ENCODE results near the gene CDH4. TPM values are rescaled to one million over a fixed set of nuclear protein-coding genes. Genes with fewer than 3 reads are reported as not detected.

CDH4 gene
- total and polyA plus RNA-seq, 2 of the 4 experiments (the other 2 are of a cell fraction): 1.6 to 3.5 TPM

GRCh38 chr20:61623451-61623850, 371.4 kb downstream of the CDH4 start:
- no peak overlapping the region for H3K4me2 ChIP-seq (ENCODE audit: low read depth, low read length)
- intact Hi-C loops (cut with micrococcal nuclease): no loop called here
- CTCF ChIA-PET: no interaction called here

More at GRCh38 chr20:61623451-61623850, 371.4 kb downstream of the CDH4 start:
- no peaks in the 10 kb centered on the region for H3K9me3 ChIP-seq (ENCODE audit: control insufficient read depth, insufficient read depth, low read length)
- no peaks in the 10 kb centered on the region; the same call in 1 of the 2 replicates for H3K27me3 ChIP-seq (ENCODE audit: control insufficient read depth, insufficient read depth, low read length)
- H2BK20ac ChIP-seq (ENCODE audit: low read depth, low read length): no peak overlapping the region
- H3K4me3 ChIP-seq (ENCODE audit: insufficient read depth, low read depth, low read length): no peak overlapping the region
- no peak overlapping the region for H4K8ac ChIP-seq (ENCODE audit: low read depth in 2 of 2, low read length in 2 of 2)
- no peak overlapping the region for H3K9ac ChIP-seq (ENCODE audit: low read depth, low read length)
- H3K36me3 ChIP-seq (ENCODE audit: control insufficient read depth, insufficient read depth, low read length): no peaks in the 10 kb centered on the region
- WGBS, 2 experiments (ENCODE audit: extremely low coverage in 2 of 2, insufficient read length in 1 of 2): 81% methylated on average over 8 of the region's 11 CpGs; no CpG with 5 or more reads in 1 of the 2 experiments
- no peaks in the 10 kb centered on the region for H4K20me1 ChIP-seq (ENCODE audit: insufficient read depth, low read length)
- H2AFZ ChIP-seq (replicated peaks; ENCODE audit: low read length, poor library complexity): no peak overlapping the region
- H3K9me1 ChIP-seq (ENCODE audit: insufficient read depth, low read length): no peaks in the 10 kb centered on the region
- no peak overlapping the region for H3K56ac ChIP-seq (ENCODE audit: extremely low read depth, insufficient read depth, low read length)
- no peak overlapping the region for H4K5ac ChIP-seq (ENCODE audit: low read depth, low read length)
- POLR2A ChIA-PET (ENCODE audit: unreplicated experiment): no interaction called here
- no peak overlapping the region for H3K27ac ChIP-seq (ENCODE audit: insufficient read depth, low read length)
- no peak overlapping the region for H2BK120ac ChIP-seq (ENCODE audit: low read depth, low read length)
- no peak overlapping the region for H2BK15ac ChIP-seq (ENCODE audit: low read depth, low read length)
- DNase-seq (no peak), ATAC-seq (ENCODE audit: low read depth) (no peak)
- H3K79me1 ChIP-seq (ENCODE audit: low read depth in 1 of 2, low read length in 2 of 2): no peaks in the 10 kb centered on the region
- no TSS peak for BruUV-seq (replicated peaks)
- H3K23ac ChIP-seq (ENCODE audit: low read depth, low read length): no peak overlapping the region
- no peak overlapping the region for H3K14ac ChIP-seq (replicated peaks; ENCODE audit: low read depth, low read length)
- in situ Hi-C loops (cut with MboI; ENCODE audit: low sequenced_read_pairs) (no loop called here), dilution Hi-C loops (cut with HindIII; ENCODE audit: low sequenced_read_pairs, unreplicated experiment) (no loop called here)
- no peak overlapping the region for H2BK5ac ChIP-seq (ENCODE audit: low read depth, low read length, poor library complexity, severe bottlenecking)
- no peaks in the 10 kb centered on the region for H3K4me1 ChIP-seq (ENCODE audit: control insufficient read depth, insufficient read depth, low read length)
- no peak overlapping the region for H3K18ac ChIP-seq (ENCODE audit: low read depth, low read length)
- no peak for TF ChIP-seq POLR2A (IDR thresholded peaks at IDR 0.05; ENCODE audit: low read depth, low read length)
- TF ChIP-seq RAD21 (IDR thresholded peaks at IDR 0.05; ENCODE audit: low read length): no peak
- TF ChIP-seq FOS (IDR thresholded peaks at IDR 0.05; ENCODE audit: low read depth, low read length): no peak
- TF ChIP-seq MAZ (IDR thresholded peaks at IDR 0.05; ENCODE audit: borderline replicate concordance, low read depth, low read length): no peak
- TF ChIP-seq MXI1 (IDR thresholded peaks at IDR 0.05; ENCODE audit: borderline replicate concordance, low read depth, low read length): no peak
- no peak for TF ChIP-seq USF2 (IDR thresholded peaks at IDR 0.05; ENCODE audit: low read depth, low read length)
- TF ChIP-seq CHD1 (IDR thresholded peaks at IDR 0.05; ENCODE audit: low read depth, low read length): no peak
- TF ChIP-seq RFX5 (IDR thresholded peaks at IDR 0.05; ENCODE audit: low read depth, low read length): no peak
- no peak for TF ChIP-seq CEBPB (IDR thresholded peaks at IDR 0.05; ENCODE audit: low read depth, low read length)
- no peak for TF ChIP-seq CTCF (conservative IDR thresholded peaks at IDR 0.05; ENCODE audit: low read depth, low read length)
- no peak for TF ChIP-seq MAFK (IDR thresholded peaks at IDR 0.05; ENCODE audit: low read depth, low read length)
- no peak for TF ChIP-seq NFE2L2 (IDR thresholded peaks at IDR 0.05; ENCODE audit: low read depth, low read length)
- no peak for TF ChIP-seq ELK1 (IDR thresholded peaks at IDR 0.05; ENCODE audit: borderline replicate concordance, low read depth, low read length)
- H2AK9ac ChIP-seq (replicated peaks; ENCODE audit: low read depth, low read length, poor library complexity): no peak overlapping the region
- no peak overlapping the region for H4K91ac ChIP-seq (ENCODE audit: insufficient read depth, low read depth, low read length)
- H2AK5ac ChIP-seq (ENCODE audit: low read depth, low read length): no peak overlapping the region
- no peak overlapping the region for H3K4ac ChIP-seq (ENCODE audit: low read depth, low read length)

Measured in IMR-90 (cell line).